ENCODE data around the gene HERC3.

GRCh38 chr4:88722276-88722780 is 130.0 kb downstream of the HERC3 start:
- no peak for TF ChIP-seq CTCF (IDR thresholded peaks at IDR 0.05; ENCODE audit: low read length)
- no peak for TF ChIP-seq EZH2 (optimal IDR thresholded peaks at IDR 0.05; ENCODE audit: low read depth, low read length)
